Measurements from ENCODE around the gene MAD1L1.

MAD1L1 gene

GRCh38 chr7:1920881-1921280, 311.9 kb downstream of the MAD1L1 start (continued):
- TF ChIP-seq ZBTB6 (tag by site-specific recombination; IDR thresholded peaks at IDR 0.05) (no peak), CTCF (tag by site-specific recombination; IDR thresholded peaks at IDR 0.05) (no peak), ZNF366 (tag by site-specific recombination; conservative IDR thresholded peaks at IDR 0.05) (no peak)

- no peaks in the 10 kb centered on the region; a peak in 1 of 3 replicates for H3K36me3 ChIP-seq (ENCODE audit: control insufficient read depth in 2 of 2, insufficient read depth in 1 of 2, low read length in 2 of 2)
- ChIA-PET CTCF (no interaction called here), POLR2A (no interaction called here)
- no peak overlapping the region for H3K27ac ChIP-seq (ENCODE audit: extremely low read depth, low read depth, low read length)
- H3K4me3 ChIP-seq (ENCODE audit: low read depth, low read length) = no peak overlapping the region
- TF ChIP-seq ZNF76 (tag by site-specific recombination; IDR thresholded peaks at IDR 0.05; ENCODE audit: borderline replicate concordance, low read depth) (no peak), PATZ1 (tag by site-specific recombination; IDR thresholded peaks at IDR 0.05) (no peak), HOXC10 (CRISPR knock-in tag; IDR thresholded peaks at IDR 0.05) (no peak), ZNF23 (tag by site-specific recombination; IDR thresholded peaks at IDR 0.05; ENCODE audit: borderline replicate concordance) (no peak), OVOL3 (tag by site-specific recombination; IDR thresholded peaks at IDR 0.05) (no peak), GLIS2 (tag by site-specific recombination; IDR thresholded peaks at IDR 0.05) (no peak), ZNF621 (tag by site-specific recombination; IDR thresholded peaks at IDR 0.05) (no peak)
- no peaks in the 10 kb centered on the region for H3K4me1 ChIP-seq (ENCODE audit: control insufficient read depth, insufficient read depth, low read length)
- no peaks in the 10 kb centered on the region for H3K9me3 ChIP-seq (ENCODE audit: control insufficient read depth, insufficient read depth, low read depth, low read length)
Measured at GRCh38 chr7:1920266-1920681, 312.5 kb downstream of the MAD1L1 start.

GRCh38 chr7:1919539-1920265, 313.0 kb downstream of the MAD1L1 start:
- Histone ChIP-seq H3K27ac (ENCODE audit: extremely low read depth, low read depth, low read length) (no peak overlapping the region), H3K9me3 (ENCODE audit: control insufficient read depth, insufficient read depth, low read depth, low read length) (no peaks in the 10 kb centered on the region), H3K4me1 (ENCODE audit: control insufficient read depth, insufficient read depth, low read length) (no peaks in the 10 kb centered on the region), H3K4me3 (ENCODE audit: low read depth, low read length) (no peak overlapping the region), H3K36me3 (ENCODE audit: control insufficient read depth in 2 of 2, insufficient read depth in 1 of 2, low read length in 2 of 2) (no peaks in the 10 kb centered on the region; a peak in 1 of 3 replicates)
- ChIA-PET POLR2A (no interaction called here), CTCF (interaction anchor here (0.6 kb wide), 1 partner anchor 196 kb away, joined by 4 read pairs; no protein-coding TSS in a partner anchor)
- 0 out of 2 replicates have a peak, but pooled peaks have one; percentile 32 for TF ChIP-seq PRDM10 (tag by site-specific recombination; IDR thresholded peaks at IDR 0.05)
- no peak for TF ChIP-seq ZNF660 (tag by site-specific recombination; IDR thresholded peaks at IDR 0.05)

Data from HEK293 (cell line).